Caco-2 (cell line): Measurements from ENCODE around the gene KIF13A. TPM values are rescaled to one million over a fixed set of nuclear protein-coding genes. Genes with fewer than 3 reads are reported as not detected.

Source experiments
- BruUV-seq: library from RNA; stranded (reverse); fragments of 400-500 nt; replicated peaks from 2 replicates; lab custom pipeline; 2021; lab: Mats Ljungman, UMichigan
- CTCF ChIA-PET: fragments of 300-600 bp; sonication (Branson Sonifier 250); formaldehyde crosslinking; loops from one replicate; lab custom pipeline; 2022; ENCODE audit warnings: antibody characterized with exemption; lab: Charles Lee
- POLR2A ChIA-PET: fragments of 300-600 bp; sonication (Branson Sonifier 250); formaldehyde crosslinking; loops from one replicate; lab custom pipeline; 2022; ENCODE audit warnings: antibody characterized with exemption; lab: Charles Lee
- DNase-seq, 2 experiments: peaks; one replicate each; pipeline versions ENCODE4 v3.0.0 to v3.0.0-alpha.2; 2020 to 2022
- H3K27me3 ChIP-seq: replicated peaks from 2 replicates; pipeline ENCODE4 v1.6.0; 2011; ENCODE audit warnings: low read length; ENCODE audit not compliant: control insufficient read depth, insufficient read depth
- H3K36me3 ChIP-seq: 2 replicates; pipeline ENCODE4 v1.5.1; 2011; ENCODE audit warnings: low read length; ENCODE audit not compliant: control insufficient read depth, insufficient read depth
- H3K4me1 ChIP-seq: fragments of 250-450 bp; sonication (Bioruptor Pico); 2 replicates; pipeline ENCODE4 v1.5.1; 2020; ENCODE audit warnings: mild to moderate bottlenecking
- H3K4me3 ChIP-seq: 2 replicates; pipeline ENCODE4 v1.5.1; 2011; ENCODE audit warnings: low read depth, mild to moderate bottlenecking, control low read depth, low read length
- H3K9me3 ChIP-seq: fragments of 250-450 bp; sonication (Bioruptor Pico); 2 replicates; pipeline ENCODE4 v1.5.1; 2020; ENCODE audit warnings: mild to moderate bottlenecking, moderate library complexity
- H3K27ac Mint-ChIP-seq: one replicate; pipeline ENCODE4 v1.8.0; 2022; ENCODE audit warnings: mixed read lengths; ENCODE audit not compliant: unreplicated experiment
- H3K27me3 Mint-ChIP-seq: one replicate; pipeline ENCODE4 v1.8.0; 2022; ENCODE audit warnings: mixed read lengths; ENCODE audit not compliant: insufficient read depth, unreplicated experiment
- H3K36me3 Mint-ChIP-seq: one replicate; pipeline ENCODE4 v1.8.0; 2022; ENCODE audit warnings: mild to moderate bottlenecking, mixed read lengths; ENCODE audit not compliant: insufficient read depth, unreplicated experiment
- H3K4me1 Mint-ChIP-seq: one replicate; pipeline ENCODE4 v1.8.0; 2022; ENCODE audit warnings: low read depth, mixed read lengths; ENCODE audit not compliant: unreplicated experiment
- H3K4me3 Mint-ChIP-seq: one replicate; pipeline ENCODE4 v1.8.0; 2022; ENCODE audit warnings: mild to moderate bottlenecking, moderate library complexity, mixed read lengths; ENCODE audit not compliant: unreplicated experiment
- H3K9me3 Mint-ChIP-seq: one replicate; pipeline ENCODE4 v1.8.0; 2022; ENCODE audit warnings: mixed read lengths; ENCODE audit not compliant: unreplicated experiment
- CTCF ChIP-seq, 2 experiments: fragments of 200-600 bp in 1 of 2; IDR thresholded peaks; 1 replicate in 1 of 2; 2 replicates in 1 of 2; pipeline versions ENCODE4 v1.5.1 to v1.8.0; 2011 to 2022; ENCODE audit warnings: antibody characterized with exemption in 1 of 2, control low read depth in 1 of 2, inconsistent platforms in 1 of 2, low read depth in 1 of 2, low read length in 1 of 2, mild to moderate bottlenecking in 1 of 2, moderate library complexity in 1 of 2; ENCODE audit not compliant: insufficient read depth in 1 of 2, severe bottlenecking in 1 of 2, unreplicated experiment in 1 of 2
- intact Hi-C: fragments of 100-400 bp; cut with micrococcal nuclease; formaldehyde crosslinking; loops from one replicate; pipeline ENCODE4 v1.10.0; 2022; ENCODE audit not compliant: unreplicated experiment
- total RNA-seq: library from RNA; stranded (reverse); gene quantifications from 2 replicates; pipeline ENCODE4 v1.2.3, GENCODE V29; 2022

The KIF13A gene
- total RNA-seq, 1 experiment from 2014 or later = 13.8 TPM

- CTCF ChIA-PET = interaction anchor here (0.6 kb wide), 1 partner anchor 16 kb away, joined by 3 read pairs; no protein-coding TSS in a partner anchor
- no peaks in the 10 kb centered on the region for H3K4me1 ChIP-seq
- Mint-ChIP-seq H3K4me1 (no peaks in the 10 kb centered on the region), H3K4me3 (no peak overlapping the region), H3K36me3 (peaks cover 15% of the 10 kb centered on the region), H3K27me3 (no peaks in the 10 kb centered on the region), H3K9me3 (no peaks in the 10 kb centered on the region), H3K27ac (no peak overlapping the region)
- DNase-seq = peak in 1 of 2 experiments; percentile 47
- no peak for TF ChIP-seq CTCF (IDR thresholded peaks at IDR 0.05; ENCODE audit: insufficient read depth in 1 of 2, low read depth in 1 of 2, low read length in 1 of 2, severe bottlenecking in 1 of 2, unreplicated experiment in 1 of 2)
- no peaks in the 10 kb centered on the region for H3K36me3 ChIP-seq
- H3K9me3 ChIP-seq = no peaks in the 10 kb centered on the region
- intact Hi-C loops = loop anchor here (10.0 kb wide), 1 partner anchor 64 kb away; the partner anchor contains the start of gene NUP153
- H3K4me3 ChIP-seq = no peak overlapping the region
- POLR2A ChIA-PET = no interaction called here
- no peaks in the 10 kb centered on the region for H3K27me3 ChIP-seq
- no TSS peak for BruUV-seq
Observed at GRCh38 chr6:17768388-17768787, 219.0 kb downstream of the KIF13A start.

GRCh38 chr6:17762651-17763050, 224.8 kb downstream of the KIF13A start:
- TF ChIP-seq CTCF (IDR thresholded peaks at IDR 0.05; ENCODE audit: insufficient read depth in 1 of 2, low read depth in 1 of 2, low read length in 1 of 2, severe bottlenecking in 1 of 2, unreplicated experiment in 1 of 2) = no peak
- ChIA-PET POLR2A (no interaction called here), CTCF (no interaction called here)
- no peak overlapping the region for H3K4me3 ChIP-seq
- Mint-ChIP-seq H3K4me3 (no peak overlapping the region), H3K36me3 (peaks cover 10% of the 10 kb centered on the region), H3K9me3 (no peaks in the 10 kb centered on the region), H3K27me3 (no peaks in the 10 kb centered on the region), H3K4me1 (no peaks in the 10 kb centered on the region), H3K27ac (no peak overlapping the region)
- no peaks in the 10 kb centered on the region; the same call in 1 of the 2 replicates for H3K36me3 ChIP-seq
- no peaks in the 10 kb centered on the region for H3K4me1 ChIP-seq
- no TSS peak for BruUV-seq
- no peaks in the 10 kb centered on the region for H3K27me3 ChIP-seq
- H3K9me3 ChIP-seq = no peaks in the 10 kb centered on the region
- DNase-seq = no peak
- intact Hi-C loops = loop anchor here (10.0 kb wide), 1 partner anchor 58 kb away; the partner anchor contains the start of gene NUP153

GRCh38 chr6:17758119-17758518, 229.3 kb downstream of the KIF13A start:
- Histone ChIP-seq H3K36me3 (no peaks in the 10 kb centered on the region; the same call in 1 of the 2 replicates), H3K27me3 (no peaks in the 10 kb centered on the region), H3K4me3 (no peak overlapping the region), H3K4me1 (no peaks in the 10 kb centered on the region), H3K9me3 (no peaks in the 10 kb centered on the region)
- no peak for DNase-seq
- no TSS peak for BruUV-seq
- POLR2A ChIA-PET = no interaction called here
- no peaks in the 10 kb centered on the region for H3K27me3 Mint-ChIP-seq
- TF ChIP-seq CTCF (IDR thresholded peaks at IDR 0.05; ENCODE audit: insufficient read depth in 1 of 2, low read depth in 1 of 2, low read length in 1 of 2, severe bottlenecking in 1 of 2, unreplicated experiment in 1 of 2) = no peak
- H3K9me3 Mint-ChIP-seq = no peaks in the 10 kb centered on the region
- CTCF ChIA-PET = no interaction called here
- no peaks in the 10 kb centered on the region for H3K4me1 Mint-ChIP-seq
- intact Hi-C loops = no loop called here
- H3K27ac Mint-ChIP-seq = no peak overlapping the region
- H3K4me3 Mint-ChIP-seq = no peak overlapping the region
- no peaks in the 10 kb centered on the region for H3K36me3 Mint-ChIP-seq
